ENCODE measurements around the gene PLXNA4.

The PLXNA4 gene

GRCh38 chr7:132575982-132576720 is at the start of gene PLXNA4:
Gene PLXNA4 (minus strand): TSS chr7:132576470. CDS start chr7:132508693, 67,777 bp downstream.
- no peak for TF ChIP-seq CTCF (IDR thresholded peaks at IDR 0.05; ENCODE audit: low read depth, low read length)
- H3K4me3 ChIP-seq (ENCODE audit: low read depth, low read length): peak within 1 kb of the TSS; percentile 62

GRCh38 chr7:132625651-132626050 is 49.4 kb upstream of the PLXNA4 start:
- no peak overlapping the region for H3K4me3 ChIP-seq (ENCODE audit: low read depth, low read length)
- TF ChIP-seq CTCF (IDR thresholded peaks at IDR 0.05; ENCODE audit: low read depth, low read length): no peak

- H3K4me3 ChIP-seq (ENCODE audit: low read depth, low read length): no peak overlapping the region
- TF ChIP-seq CTCF (IDR thresholded peaks at IDR 0.05; ENCODE audit: low read depth, low read length): no peak
Measured at GRCh38 chr7:132622081-132622480, 45.8 kb upstream of the PLXNA4 start.

GRCh38 chr7:132619967-132620366 is 43.7 kb upstream of the PLXNA4 start:
- no peak for TF ChIP-seq CTCF (IDR thresholded peaks at IDR 0.05; ENCODE audit: low read depth, low read length)
- H3K4me3 ChIP-seq (ENCODE audit: low read depth, low read length): no peak overlapping the region

GRCh38 chr7:132618956-132619305 is 42.7 kb upstream of the PLXNA4 start:
- TF ChIP-seq CTCF (IDR thresholded peaks at IDR 0.05; ENCODE audit: low read depth, low read length): no peak
- H3K4me3 ChIP-seq (ENCODE audit: low read depth, low read length): no peak overlapping the region

GRCh38 chr7:132618271-132618955 is 42.1 kb upstream of the PLXNA4 start:
- no peak overlapping the region for H3K4me3 ChIP-seq (ENCODE audit: low read depth, low read length)
- no peak for TF ChIP-seq CTCF (IDR thresholded peaks at IDR 0.05; ENCODE audit: low read depth, low read length)

Data from WI38 (cell line).